AG10803 (cell line): Measurements from ENCODE around the gene OTULINL.
A peak's percentile ranks its signal among the peaks of the same experiment; 100 is the strongest.

Experiments
- DNase-seq: peaks from one replicate; pipeline ENCODE4 v3.0.0; 2010; ENCODE audit warnings: low read depth
- H3K4me3 ChIP-seq: 2 replicates; pipeline ENCODE4 v1.5.1; 2011; ENCODE audit warnings: mild to moderate bottlenecking, low read length, control low read depth
- TF ChIP-seq, protein P1 (sequence below): conservative IDR thresholded peaks from 2 replicates; pipeline ENCODE4 v1.5.1; 2011; ENCODE audit warnings: mild to moderate bottlenecking, low read length, control low read depth, inconsistent platforms

OTULINL gene

DNA sequence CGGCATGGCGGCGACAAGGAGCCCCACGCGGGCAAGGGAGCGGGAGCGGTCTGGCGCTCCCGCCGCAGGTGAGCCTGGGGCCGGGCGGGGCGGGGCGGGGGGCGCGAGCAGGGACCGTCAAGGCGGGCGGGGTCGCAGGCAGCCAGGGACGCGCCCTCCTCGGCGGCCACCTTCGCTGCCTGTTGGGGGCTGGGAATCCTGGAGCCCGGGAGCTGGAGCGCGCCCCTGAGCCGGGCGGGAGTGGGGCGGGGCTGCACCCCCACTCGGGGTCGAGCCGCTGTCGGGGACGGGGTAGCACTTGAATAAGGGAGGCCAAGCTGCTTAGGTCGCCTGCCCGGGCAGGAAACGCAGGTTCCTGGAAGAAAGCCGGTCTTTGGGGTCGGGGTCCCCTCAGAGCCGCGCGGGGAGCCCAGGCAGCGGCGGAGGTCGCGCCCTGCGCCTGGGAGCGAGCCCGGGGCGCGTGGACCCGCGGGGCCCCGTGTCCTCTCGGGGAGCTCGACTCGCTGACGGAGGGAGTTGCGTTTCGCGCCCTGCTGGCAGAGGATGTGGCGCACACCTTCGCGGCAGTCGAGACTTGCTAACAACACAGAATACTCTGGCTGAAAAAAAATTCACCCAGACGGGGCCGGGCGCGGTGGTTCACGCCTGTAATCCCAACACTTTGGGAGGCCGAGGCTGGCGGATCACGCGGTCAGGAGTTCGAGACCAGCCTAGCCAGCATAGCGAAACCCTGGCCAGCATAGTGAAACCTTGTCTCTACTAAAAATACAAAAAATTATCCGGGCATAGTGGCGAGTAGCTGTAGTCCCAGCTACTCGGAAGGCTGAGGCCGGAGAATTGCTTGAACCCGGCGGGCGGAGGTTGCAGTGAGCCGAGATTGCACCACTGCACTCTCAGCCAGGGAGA is 552 bp downstream of the OTULINL start:
- TF ChIP-seq, protein P1, sequence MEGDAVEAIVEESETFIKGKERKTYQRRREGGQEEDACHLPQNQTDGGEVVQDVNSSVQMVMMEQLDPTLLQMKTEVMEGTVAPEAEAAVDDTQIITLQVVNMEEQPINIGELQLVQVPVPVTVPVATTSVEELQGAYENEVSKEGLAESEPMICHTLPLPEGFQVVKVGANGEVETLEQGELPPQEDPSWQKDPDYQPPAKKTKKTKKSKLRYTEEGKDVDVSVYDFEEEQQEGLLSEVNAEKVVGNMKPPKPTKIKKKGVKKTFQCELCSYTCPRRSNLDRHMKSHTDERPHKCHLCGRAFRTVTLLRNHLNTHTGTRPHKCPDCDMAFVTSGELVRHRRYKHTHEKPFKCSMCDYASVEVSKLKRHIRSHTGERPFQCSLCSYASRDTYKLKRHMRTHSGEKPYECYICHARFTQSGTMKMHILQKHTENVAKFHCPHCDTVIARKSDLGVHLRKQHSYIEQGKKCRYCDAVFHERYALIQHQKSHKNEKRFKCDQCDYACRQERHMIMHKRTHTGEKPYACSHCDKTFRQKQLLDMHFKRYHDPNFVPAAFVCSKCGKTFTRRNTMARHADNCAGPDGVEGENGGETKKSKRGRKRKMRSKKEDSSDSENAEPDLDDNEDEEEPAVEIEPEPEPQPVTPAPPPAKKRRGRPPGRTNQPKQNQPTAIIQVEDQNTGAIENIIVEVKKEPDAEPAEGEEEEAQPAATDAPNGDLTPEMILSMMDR: no peak
- peak overlapping the region; percentile 60 for H3K4me3 ChIP-seq
- DNase-seq: no peak

GRCh38 chr5:14582797-14583137 is 1.2 kb downstream of the OTULINL start:
- peak overlapping the region; percentile 15; the same call in 1 of the 2 replicates for H3K4me3 ChIP-seq
- no peak for DNase-seq
- TF ChIP-seq, protein P1: peak; percentile 33

DNA sequence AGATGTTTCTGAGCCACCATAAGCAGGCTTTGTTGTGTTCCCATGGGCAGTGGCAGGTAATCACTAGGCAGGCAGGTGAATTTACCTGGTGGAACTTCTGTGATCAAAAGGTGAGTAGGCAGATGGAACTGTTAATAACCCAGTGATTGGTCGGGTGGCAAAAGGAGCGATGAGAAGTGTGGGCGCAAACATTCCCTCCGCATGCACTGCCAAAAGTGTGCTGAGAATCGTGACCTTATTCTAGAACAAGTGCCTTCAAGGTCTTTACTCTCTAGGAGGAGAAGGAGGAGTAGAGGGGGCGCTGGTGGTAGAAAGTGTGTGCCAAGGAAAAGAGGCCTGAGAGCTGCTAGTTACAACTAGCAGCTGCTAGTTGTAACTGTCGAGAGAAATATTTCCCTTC is 3.3 kb downstream of the OTULINL start:
- H3K4me3 ChIP-seq: no peak overlapping the region
- no peak for DNase-seq
- TF ChIP-seq, protein P1: no peak

DNA sequence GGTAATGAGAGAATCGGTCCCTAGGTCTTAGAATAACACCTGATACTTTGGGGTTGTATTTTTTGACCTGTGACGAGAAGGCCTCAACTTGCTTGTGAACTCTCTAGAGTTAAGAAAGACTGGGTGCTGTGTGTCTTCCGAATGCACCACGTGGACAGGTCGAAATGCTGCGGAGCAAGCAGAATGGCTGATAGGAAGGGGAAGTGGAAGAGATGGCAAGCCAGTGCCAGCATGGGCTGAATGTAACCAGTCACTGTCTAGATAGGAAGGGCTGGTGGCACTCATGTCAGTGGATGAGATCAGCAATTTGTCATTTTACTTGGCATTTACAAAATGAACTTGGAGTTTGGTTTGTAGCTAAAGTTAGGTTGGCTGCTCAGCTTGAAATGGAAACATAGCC is 5.6 kb downstream of the OTULINL start:
- no peak overlapping the region for H3K4me3 ChIP-seq
- TF ChIP-seq, protein P1: no peak

DNA sequence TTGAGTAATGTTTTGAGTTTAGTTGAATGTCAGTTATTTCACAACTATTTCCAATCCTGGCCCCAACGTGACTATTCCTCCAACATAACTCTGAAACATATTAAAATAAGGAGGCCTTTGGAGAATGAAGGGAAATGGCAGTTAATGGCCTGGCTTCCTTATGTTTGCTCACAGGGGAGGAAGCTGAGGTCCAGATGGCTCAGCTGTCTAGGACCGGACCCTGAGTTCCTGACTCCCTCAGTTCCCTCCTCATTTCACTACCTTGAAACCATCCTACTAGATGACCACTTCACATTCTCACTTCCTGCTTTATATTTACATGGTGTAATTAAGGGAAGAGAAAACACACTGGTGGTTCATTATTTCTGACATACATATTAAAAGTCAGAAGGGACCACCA is 6.6 kb downstream of the OTULINL start:
- no peak for DNase-seq
- H3K4me3 ChIP-seq: no peak overlapping the region
- TF ChIP-seq, protein P1: no peak

More for the DNA sequence above, 5.6 kb downstream of the OTULINL start:
- DNase-seq: no peak

- no peak overlapping the region for H3K4me3 ChIP-seq
- TF ChIP-seq, protein P1: no peak
- no peak for DNase-seq
These were observed 7.4 kb downstream of the OTULINL start for GRCh38 chr5:14588758-14589543.
